ENCODE measurements around the gene SEMG2.

The SEMG2 gene

GRCh38 chr20:45230631-45231030 lies 9.5 kb downstream of the SEMG2 start:
- DNase-seq, result no peak

- no peak for DNase-seq
These were observed 14.8 kb downstream of the SEMG2 start for GRCh38 chr20:45235995-45236394.

- no peak for DNase-seq
These were observed 17.0 kb downstream of the SEMG2 start for GRCh38 chr20:45238139-45238538.

GRCh38 chr20:45246109-45246508 lies 24.9 kb downstream of the SEMG2 start:
- DNase-seq, result no peak

- no peak for DNase-seq
These were observed 26.7 kb downstream of the SEMG2 start for GRCh38 chr20:45247865-45248264.

GRCh38 chr20:45248609-45249008 lies 27.4 kb downstream of the SEMG2 start:
- no peak for DNase-seq

GRCh38 chr20:45251884-45252560 lies 30.8 kb downstream of the SEMG2 start:
- no peak for DNase-seq

GRCh38 chr20:45253261-45253660 lies 32.1 kb downstream of the SEMG2 start:
- DNase-seq, result no peak

GRCh38 chr20:45254383-45255262 lies 33.5 kb downstream of the SEMG2 start, which contains the start of gene SLPI:
TSS of gene SLPI (minus strand) at chr20:45254564. CDS start at chr20:45254543, 21 bp downstream.
- no peak for DNase-seq

GRCh38 chr20:45257161-45257560 lies 36.0 kb downstream of the SEMG2 start:
- DNase-seq, result no peak

GRCh38 chr20:45257711-45258110 lies 36.5 kb downstream of the SEMG2 start:
- DNase-seq, result no peak

- DNase-seq, result no peak
These were observed 37.1 kb downstream of the SEMG2 start for GRCh38 chr20:45258259-45258658.

- no peak for DNase-seq
These were observed 37.5 kb downstream of the SEMG2 start for GRCh38 chr20:45258664-45259063.

- no peak for DNase-seq
These were observed 42.5 kb downstream of the SEMG2 start for GRCh38 chr20:45263556-45264266.

- no peak for DNase-seq
These were observed 45.8 kb downstream of the SEMG2 start for GRCh38 chr20:45266977-45267376.

GRCh38 chr20:45268531-45268930 lies 47.4 kb downstream of the SEMG2 start:
- no peak for DNase-seq

GRCh38 chr20:45269056-45269455 lies 47.9 kb downstream of the SEMG2 start:
- no peak for DNase-seq

- no peak for DNase-seq
These were observed 48.6 kb downstream of the SEMG2 start for GRCh38 chr20:45269754-45270270.
